Panc1 (cell line): Measurements from ENCODE around the gene PCSK2. TPM values are rescaled to one million over a fixed set of nuclear protein-coding genes. Genes with fewer than 3 reads are reported as not detected.

Experiments
- ATAC-seq: fragments of 200-7000 bp; cut with Tn5 transposase; 2 replicates; pipeline ENCODE4 v1.9.1; 2020; ENCODE audit warnings: mild to moderate bottlenecking, moderate library complexity
- BruUV-seq: library from RNA; stranded (reverse); fragments of 400-500 nt; replicated peaks from 2 replicates; lab custom pipeline; 2021; lab: Mats Ljungman, UMichigan
- CTCF ChIA-PET: fragments of 300-600 bp; sonication (Branson Sonifier 250); formaldehyde crosslinking; loops from one replicate; lab custom pipeline; 2022; ENCODE audit warnings: antibody characterized with exemption; lab: Charles Lee
- POLR2A ChIA-PET: fragments of 300-600 bp; sonication (Branson Sonifier 250); formaldehyde crosslinking; loops from one replicate; lab custom pipeline; 2022; ENCODE audit warnings: antibody characterized with exemption; lab: Charles Lee
- DNase-seq: peaks from one replicate; pipeline ENCODE4 v3.0.0-alpha.2; 2010; ENCODE audit warnings: low read depth, low spot score
- H3K27ac ChIP-seq: 2 replicates; pipeline ENCODE4 v1.5.1; 2011; ENCODE audit warnings: mild to moderate bottlenecking, low read length, inconsistent platforms
- H3K27me3 ChIP-seq: fragments of 200-500 bp; sonication (Bioruptor generic); 2 replicates; pipeline ENCODE4 v1.6.0; 2014; ENCODE audit warnings: low read length, inconsistent platforms; ENCODE audit not compliant: control insufficient read depth, insufficient read depth
- H3K36me3 ChIP-seq: fragments of 200-500 bp; sonication (Bioruptor generic); 2 replicates; pipeline ENCODE4 v1.5.1; 2014; ENCODE audit warnings: inconsistent platforms, mild to moderate bottlenecking, low read length, moderate library complexity; ENCODE audit not compliant: control insufficient read depth, insufficient read depth
- H3K4me1 ChIP-seq: 2 replicates; pipeline ENCODE4 v1.5.1; 2011; ENCODE audit warnings: inconsistent platforms, mild to moderate bottlenecking, low read length, moderate library complexity; ENCODE audit not compliant: control insufficient read depth, insufficient read depth
- H3K4me3 ChIP-seq, 2 experiments: 2 replicates each; pipeline ENCODE4 v1.5.1; 2011 to 2012; ENCODE audit warnings: low read depth in 2 of 2, low read length in 2 of 2, mild to moderate bottlenecking in 2 of 2, inconsistent platforms in 1 of 2, moderate library complexity in 1 of 2
- H3K9me3 ChIP-seq: fragments of 200-500 bp; sonication (Bioruptor generic); 2 replicates; pipeline ENCODE4 v1.5.1; 2014; ENCODE audit warnings: low read depth, mild to moderate bottlenecking, inconsistent platforms, low read length, moderate library complexity; ENCODE audit not compliant: control insufficient read depth, insufficient read depth
- CTCF ChIP-seq: fragments of 450-650 bp; IDR thresholded peaks from 2 replicates; pipeline ENCODE4 v1.5.1; 2017; ENCODE audit warnings: mild to moderate bottlenecking
- POLR2AphosphoS5 ChIP-seq: IDR thresholded peaks from 2 replicates; pipeline ENCODE4 v1.6.1; 2012; ENCODE audit warnings: mild to moderate bottlenecking, low read depth, low read length, moderate library complexity
- REST ChIP-seq, 2 experiments: IDR thresholded peaks; 2 replicates each; pipeline ENCODE4 v1.6.1; 2011 to 2012; ENCODE audit warnings: low read depth in 2 of 2, control low read depth in 1 of 2, low read length in 1 of 2, mild to moderate bottlenecking in 1 of 2, moderate library complexity in 1 of 2; ENCODE audit not compliant: insufficient read depth in 1 of 2
- SIN3A ChIP-seq: IDR thresholded peaks from 2 replicates; pipeline ENCODE4 v1.6.1; 2012; ENCODE audit warnings: low read depth, mild to moderate bottlenecking, low read length, moderate library complexity, borderline replicate concordance; ENCODE audit not compliant: insufficient read depth
- TCF7L2 ChIP-seq: IDR thresholded peaks from 2 replicates; pipeline ENCODE4 v1.6.1; 2011; ENCODE audit warnings: mild to moderate bottlenecking, low read depth, low read length, inconsistent platforms
- in situ Hi-C: cut with HindIII; loops from 2 replicates; pipeline ENCODE4 v1.10.0; 2016; ENCODE audit warnings: low sequenced_read_pairs, low pct_unique_long_range_greater_than_20kb
- intact Hi-C: fragments of 100-400 bp; cut with micrococcal nuclease; formaldehyde crosslinking; loops from one replicate; pipeline ENCODE4 v1.10.0; 2022; ENCODE audit not compliant: unreplicated experiment
- total RNA-seq: library from RNA; stranded (reverse); gene quantifications from one replicate; pipeline ENCODE4 v1.2.1, GENCODE V29; 2021; ENCODE audit not compliant: unreplicated experiment

Gene PCSK2
- total RNA-seq, 1 experiment from 2014 or later, result not detected

- Histone ChIP-seq H3K27ac (no peak overlapping the region), H3K36me3 (no peaks in the 10 kb centered on the region), H3K4me1 (no peaks in the 10 kb centered on the region), H3K9me3 (no peaks in the 10 kb centered on the region), H3K27me3 (no peaks in the 10 kb centered on the region), H3K4me3 (no peak overlapping the region)
- ChIA-PET CTCF (no interaction called here), POLR2A (no interaction called here)
- ATAC-seq (no peak), DNase-seq (no peak)
- no TSS peak for BruUV-seq
- intact Hi-C loops, result no loop called here
- in situ Hi-C loops, result no loop called here
- TF ChIP-seq SIN3A (no peak), REST (IDR thresholded peaks at IDR 0.05; ENCODE audit: insufficient read depth in 1 of 2, low read depth in 2 of 2, low read length in 1 of 2) (no peak), TCF7L2 (no peak), POLR2AphosphoS5 (no peak), CTCF (no peak)
Measured at GRCh38 chr20:17513939-17514338, 287.1 kb downstream of the PCSK2 start.

DNA sequence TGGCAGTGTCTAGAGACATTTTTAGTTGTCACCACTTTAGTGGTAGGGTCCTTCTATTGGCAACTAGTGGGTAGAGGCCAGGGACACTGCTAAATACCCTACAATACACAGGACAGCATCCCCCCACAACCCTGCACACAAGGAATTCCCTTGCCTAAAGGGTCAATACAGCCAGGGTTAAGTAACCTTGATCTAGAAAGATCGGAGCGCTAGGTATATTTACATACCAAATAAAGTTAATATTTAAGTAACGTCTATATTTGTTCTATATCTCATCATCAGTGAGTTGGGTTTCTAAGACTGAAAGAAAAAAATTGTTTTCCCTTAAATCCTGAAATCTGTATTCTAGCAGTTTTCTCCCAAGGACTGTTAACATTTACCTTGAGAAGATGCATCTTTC is 288.2 kb downstream of the PCSK2 start:
- Histone ChIP-seq H3K4me3 (no peak overlapping the region), H3K9me3 (no peaks in the 10 kb centered on the region), H3K27ac (no peak overlapping the region), H3K4me1 (no peaks in the 10 kb centered on the region), H3K36me3 (no peaks in the 10 kb centered on the region), H3K27me3 (no peaks in the 10 kb centered on the region)
- intact Hi-C loops, result no loop called here
- DNase-seq, result no peak
- in situ Hi-C loops, result no loop called here
- CTCF ChIA-PET, result no interaction called here
- POLR2A ChIA-PET, result no interaction called here
- ATAC-seq, result no peak
- TF ChIP-seq REST (IDR thresholded peaks at IDR 0.05; ENCODE audit: insufficient read depth in 1 of 2, low read depth in 2 of 2, low read length in 1 of 2) (no peak), SIN3A (no peak), POLR2AphosphoS5 (no peak), TCF7L2 (no peak), CTCF (no peak)
- BruUV-seq, result no TSS peak
